AG09309 (cell line): ENCODE results near the gene SRRD.

Experiments
- DNase-seq: peaks from one replicate; pipeline ENCODE4 v3.0.0-alpha.2; 2010; ENCODE audit warnings: low read depth
- H3K4me3 ChIP-seq: 2 replicates; pipeline ENCODE4 v1.5.1; 2011; ENCODE audit warnings: mild to moderate bottlenecking, low read depth, low read length, moderate library complexity; ENCODE audit not compliant: control insufficient read depth
- CTCF ChIP-seq: IDR thresholded peaks from 2 replicates; pipeline ENCODE4 v1.5.1; 2011; ENCODE audit warnings: mild to moderate bottlenecking, low read depth, low read length, inconsistent platforms; ENCODE audit not compliant: insufficient read depth, control insufficient read depth; ENCODE audit errors: missing control alignments

Gene SRRD

GRCh38 chr22:26502688-26503561 is 19.2 kb downstream of the SRRD start:
- TF ChIP-seq CTCF: peak; percentile 68
- no peak for DNase-seq
- no peak overlapping the region for H3K4me3 ChIP-seq

DNA sequence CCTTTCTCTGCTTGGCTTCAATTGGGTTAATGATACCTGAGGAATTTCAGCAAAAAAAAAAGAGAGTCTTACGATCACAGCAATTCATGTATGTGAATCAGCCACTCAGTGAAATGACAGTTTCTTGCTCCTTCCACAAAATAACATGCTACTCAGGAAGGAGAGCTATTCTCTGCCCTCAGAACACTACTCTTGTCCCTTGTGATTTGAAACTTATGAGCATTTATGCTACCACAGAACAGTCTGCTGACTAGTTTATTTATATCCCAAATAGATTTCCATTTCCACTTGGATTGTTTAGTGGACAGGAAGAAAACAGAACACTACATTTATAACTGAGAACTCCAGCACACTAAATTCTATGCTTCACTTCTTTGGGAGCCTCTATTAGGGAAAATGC is 20.1 kb downstream of the SRRD start:
- no peak for TF ChIP-seq CTCF

GRCh38 chr22:26508148-26508547 is 24.5 kb downstream of the SRRD start:
- no peak for DNase-seq
- no peak for TF ChIP-seq CTCF
- H3K4me3 ChIP-seq: no peak overlapping the region

More for the DNA sequence above, 20.1 kb downstream of the SRRD start:
- DNase-seq: no peak
- no peak overlapping the region for H3K4me3 ChIP-seq

DNA sequence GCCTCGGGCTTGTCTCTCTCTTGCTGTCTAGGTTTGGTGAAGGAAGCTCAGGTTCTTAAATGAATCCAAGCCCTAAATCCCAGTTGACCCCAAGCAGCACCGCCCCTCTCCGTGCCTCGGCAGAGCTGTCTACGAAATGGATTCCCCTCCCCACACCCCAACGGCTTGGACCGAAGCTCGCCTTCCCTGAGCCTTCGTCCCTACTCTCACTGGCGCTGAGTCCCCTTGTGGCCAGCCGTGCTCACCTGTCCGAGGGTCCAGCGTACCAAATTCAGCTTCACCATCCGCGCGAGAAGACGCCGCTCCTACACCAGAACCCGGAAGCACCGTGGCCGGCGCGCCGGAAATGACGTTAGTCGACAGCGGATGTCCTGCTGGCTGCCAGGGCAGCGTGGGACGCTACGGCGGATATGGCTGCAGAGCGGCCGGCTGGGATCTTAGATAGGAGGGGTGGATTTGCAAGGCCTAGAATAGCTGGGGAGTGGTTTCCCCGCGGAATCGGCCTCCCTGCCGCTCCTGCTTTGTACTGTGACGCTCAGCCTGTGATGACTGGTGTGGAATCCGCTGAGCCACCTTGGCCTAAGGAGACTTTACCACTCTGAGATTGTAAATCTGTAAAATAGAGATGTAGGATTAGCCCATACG is 28.6 kb downstream of the SRRD start, which contains the start of gene TFIP11:
TFIP11 (minus strand) TSS at position 325 of the 645 bp plus-strand sequence. CDS start 2,201 bp downstream, outside the sequence.
- no peak for TF ChIP-seq CTCF
- peak; percentile 42 for DNase-seq
- H3K4me3 ChIP-seq: peak within 1 kb of the TSS; percentile 94

DNA sequence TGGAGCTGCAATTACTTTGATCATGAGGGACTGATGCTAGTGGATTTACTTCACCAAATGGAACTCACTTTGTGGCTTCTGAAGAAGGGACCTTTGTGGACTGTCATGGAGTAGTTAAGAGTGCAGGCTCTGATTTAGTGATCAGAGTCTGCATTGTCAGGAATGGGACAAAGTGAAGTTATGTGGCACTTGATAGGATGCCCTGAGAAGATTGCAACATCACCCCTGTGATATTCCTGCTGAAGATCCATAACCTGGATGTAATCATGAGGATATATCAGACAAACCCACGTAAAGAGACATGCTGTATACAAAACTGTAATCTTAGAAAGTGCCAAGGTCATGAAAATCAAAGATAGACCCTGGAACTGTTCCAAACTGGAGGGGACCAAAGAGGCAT is 30.2 kb downstream of the SRRD start:
- H3K4me3 ChIP-seq: no peak overlapping the region
- no peak for DNase-seq

More for the DNA sequence above, 30.2 kb downstream of the SRRD start:
- no peak for TF ChIP-seq CTCF
